Right renal pelvis (tissue), 4 donors: ENCODE data around the gene ALG10B. TPM values are rescaled to one million over a fixed set of nuclear protein-coding genes. Genes with fewer than 3 reads are reported as not detected.

Experiments used
- DNase-seq, 4 donors: peaks; one replicate each; pipeline ENCODE4 v3.0.0-alpha.2; 2013; ENCODE audit warnings: low read depth in 4 of 4, low spot score in 3 of 4, missing footprints in 1 of 4
- polyA plus RNA-seq, 4 donors: library from polyadenylated mRNA; unstranded; fragments of 120-200 nt; gene quantifications; one replicate each; pipeline ENCODE4 v1.2.1, GENCODE V29; 2013; ENCODE audit not compliant: insufficient read length in 4 of 4

ALG10B gene
- polyA plus RNA-seq, 4 donors: 11.9 to 14.2 (median 13.7) TPM

- DNase-seq: no peak
Measured at GRCh38 chr12:38373784-38374183, 57.2 kb downstream of the ALG10B start.

GRCh38 chr12:38374751-38375150, 58.2 kb downstream of the ALG10B start:
- DNase-seq: no peak
